DOHH2 (cell line): ENCODE results near the gene UTS2B.

Experiments used
- CTCF ChIP-seq: fragments of 200-600 bp; sonication (generic); IDR thresholded peaks from one replicate; pipeline ENCODE4 v1.5.1; 2014; ENCODE audit warnings: antibody characterized with exemption, mild to moderate bottlenecking, low read depth, low read length; ENCODE audit not compliant: poor library complexity, severe bottlenecking
- EZH2phosphoT487 ChIP-seq: fragments of 200-600 bp; sonication (generic); IDR thresholded peaks from 2 replicates; pipeline ENCODE4 v1.6.1; 2017; ENCODE audit warnings: borderline replicate concordance, mild to moderate bottlenecking, antibody characterized with exemption, low read length, moderate library complexity, mixed read lengths

GRCh38 chr3:191338177-191338488 lies 7.8 kb upstream of the UTS2B start:
- no peak for TF ChIP-seq CTCF
- TF ChIP-seq EZH2phosphoT487 = no peak
